Panc1 (cell line): ENCODE measurements around the gene MICAL2. TPM values are rescaled to one million over a fixed set of nuclear protein-coding genes. Genes with fewer than 3 reads are reported as not detected.

ENCODE experiments used
- ATAC-seq: fragments of 200-7000 bp; cut with Tn5 transposase; 2 replicates; pipeline ENCODE4 v1.9.1; 2020; ENCODE audit warnings: mild to moderate bottlenecking, moderate library complexity
- BruUV-seq: library from RNA; stranded (reverse); fragments of 400-500 nt; replicated peaks from 2 replicates; lab custom pipeline; 2021; lab: Mats Ljungman, UMichigan
- CTCF ChIA-PET: fragments of 300-600 bp; sonication (Branson Sonifier 250); formaldehyde crosslinking; loops from one replicate; lab custom pipeline; 2022; ENCODE audit warnings: antibody characterized with exemption; lab: Charles Lee
- POLR2A ChIA-PET: fragments of 300-600 bp; sonication (Branson Sonifier 250); formaldehyde crosslinking; loops from one replicate; lab custom pipeline; 2022; ENCODE audit warnings: antibody characterized with exemption; lab: Charles Lee
- DNase-seq: peaks from one replicate; pipeline ENCODE4 v3.0.0-alpha.2; 2010; ENCODE audit warnings: low read depth, low spot score
- H3K27ac ChIP-seq: 2 replicates; pipeline ENCODE4 v1.5.1; 2011; ENCODE audit warnings: mild to moderate bottlenecking, low read length, inconsistent platforms
- H3K27me3 ChIP-seq: fragments of 200-500 bp; sonication (Bioruptor generic); 2 replicates; pipeline ENCODE4 v1.6.0; 2014; ENCODE audit warnings: low read length, inconsistent platforms; ENCODE audit not compliant: control insufficient read depth, insufficient read depth
- H3K36me3 ChIP-seq: fragments of 200-500 bp; sonication (Bioruptor generic); 2 replicates; pipeline ENCODE4 v1.5.1; 2014; ENCODE audit warnings: inconsistent platforms, mild to moderate bottlenecking, low read length, moderate library complexity; ENCODE audit not compliant: control insufficient read depth, insufficient read depth
- H3K4me1 ChIP-seq: 2 replicates; pipeline ENCODE4 v1.5.1; 2011; ENCODE audit warnings: inconsistent platforms, mild to moderate bottlenecking, low read length, moderate library complexity; ENCODE audit not compliant: control insufficient read depth, insufficient read depth
- H3K4me3 ChIP-seq, 2 experiments: 2 replicates each; pipeline ENCODE4 v1.5.1; 2011 to 2012; ENCODE audit warnings: low read depth in 2 of 2, low read length in 2 of 2, mild to moderate bottlenecking in 2 of 2, inconsistent platforms in 1 of 2, moderate library complexity in 1 of 2
- H3K9me3 ChIP-seq: fragments of 200-500 bp; sonication (Bioruptor generic); 2 replicates; pipeline ENCODE4 v1.5.1; 2014; ENCODE audit warnings: low read depth, mild to moderate bottlenecking, inconsistent platforms, low read length, moderate library complexity; ENCODE audit not compliant: control insufficient read depth, insufficient read depth
- CTCF ChIP-seq: fragments of 450-650 bp; IDR thresholded peaks from 2 replicates; pipeline ENCODE4 v1.5.1; 2017; ENCODE audit warnings: mild to moderate bottlenecking
- POLR2AphosphoS5 ChIP-seq: IDR thresholded peaks from 2 replicates; pipeline ENCODE4 v1.6.1; 2012; ENCODE audit warnings: mild to moderate bottlenecking, low read depth, low read length, moderate library complexity
- REST ChIP-seq, 2 experiments: IDR thresholded peaks; 2 replicates each; pipeline ENCODE4 v1.6.1; 2011 to 2012; ENCODE audit warnings: low read depth in 2 of 2, control low read depth in 1 of 2, low read length in 1 of 2, mild to moderate bottlenecking in 1 of 2, moderate library complexity in 1 of 2; ENCODE audit not compliant: insufficient read depth in 1 of 2
- SIN3A ChIP-seq: IDR thresholded peaks from 2 replicates; pipeline ENCODE4 v1.6.1; 2012; ENCODE audit warnings: low read depth, mild to moderate bottlenecking, low read length, moderate library complexity, borderline replicate concordance; ENCODE audit not compliant: insufficient read depth
- TCF7L2 ChIP-seq: IDR thresholded peaks from 2 replicates; pipeline ENCODE4 v1.6.1; 2011; ENCODE audit warnings: mild to moderate bottlenecking, low read depth, low read length, inconsistent platforms
- in situ Hi-C: cut with HindIII; loops from 2 replicates; pipeline ENCODE4 v1.10.0; 2016; ENCODE audit warnings: low sequenced_read_pairs, low pct_unique_long_range_greater_than_20kb
- intact Hi-C: fragments of 100-400 bp; cut with micrococcal nuclease; formaldehyde crosslinking; loops from one replicate; pipeline ENCODE4 v1.10.0; 2022; ENCODE audit not compliant: unreplicated experiment
- total RNA-seq: library from RNA; stranded (reverse); gene quantifications from one replicate; pipeline ENCODE4 v1.2.1, GENCODE V29; 2021; ENCODE audit not compliant: unreplicated experiment

Gene MICAL2
- total RNA-seq, 1 experiment from 2014 or later = 199 TPM

GRCh38 chr11:12152321-12152720, 41.9 kb downstream of the MICAL2 start:
- no peak for TF ChIP-seq TCF7L2
- TF ChIP-seq POLR2AphosphoS5 = no peak
- TF ChIP-seq CTCF = no peak
- Histone ChIP-seq H3K9me3 (no peaks in the 10 kb centered on the region), H3K4me1 (peaks cover 25% of the 10 kb centered on the region), H3K4me3 (no peak overlapping the region), H3K27me3 (no peaks in the 10 kb centered on the region), H3K27ac (no peak overlapping the region), H3K36me3 (no peaks in the 10 kb centered on the region)
- intact Hi-C loops = no loop called here
- DNase-seq = no peak
- ChIA-PET CTCF (no interaction called here), POLR2A (no interaction called here)
- in situ Hi-C loops = no loop called here
- ATAC-seq = no peak
- no TSS peak for BruUV-seq

GRCh38 chr11:12154871-12155668, 44.7 kb downstream of the MICAL2 start:
- H3K36me3 ChIP-seq = no peaks in the 10 kb centered on the region
- peaks cover 30% of the 10 kb centered on the region for H3K4me1 ChIP-seq
- no peaks in the 10 kb centered on the region for H3K27me3 ChIP-seq
- ATAC-seq (no peak), DNase-seq (no peak)
- peak overlapping the region; percentile 18; the same call in 1 of the 2 replicates for H3K27ac ChIP-seq
- H3K9me3 ChIP-seq = no peaks in the 10 kb centered on the region
- BruUV-seq = no TSS peak
- ChIA-PET POLR2A (no interaction called here), CTCF (no interaction called here)
- no peak overlapping the region for H3K4me3 ChIP-seq
- in situ Hi-C loops = no loop called here
- TF ChIP-seq REST (IDR thresholded peaks at IDR 0.05; ENCODE audit: insufficient read depth in 1 of 2, low read depth in 2 of 2, low read length in 1 of 2) (no peak), TCF7L2 (no peak), POLR2AphosphoS5 (no peak), CTCF (no peak), SIN3A (no peak)
- intact Hi-C loops = no loop called here
